C4-2B (cell line): ENCODE results near the gene NHP2.

Source experiments
- CTCF ChIP-seq: fragments of 450-650 bp; conservative IDR thresholded peaks from 2 replicates; pipeline ENCODE4 v1.5.1; 2017; ENCODE audit warnings: mild to moderate bottlenecking
- ZFX ChIP-seq: fragments of 450-650 bp; IDR thresholded peaks from 2 replicates; pipeline ENCODE4 v1.6.1; 2017

GRCh38 chr5:178121391-178122276, 32.1 kb downstream of the NHP2 start:
- TF ChIP-seq CTCF: no peak
- no peak for TF ChIP-seq ZFX
